Endometrium (tissue), 2 donors: Measurements from ENCODE around the gene GSN.

Experiments
- FAIRE-seq: peaks from 2 replicates; lab custom pipeline; 2012; peaks lifted over from hg19 to GRCh38; lab: Jason Lieb, UNC
- donor health status: control.
- donor health status: control.

GSN gene

GRCh38 chr9:121246821-121247561, 21.0 kb upstream of the GSN start:
- no peak for FAIRE-seq

- no peak for FAIRE-seq
Measured at GRCh38 chr9:121249563-121249962, 18.4 kb upstream of the GSN start.

GRCh38 chr9:121252104-121252851, 15.7 kb upstream of the GSN start:
- no peak for FAIRE-seq

GRCh38 chr9:121253162-121253561, 14.8 kb upstream of the GSN start:
- FAIRE-seq = no peak

- FAIRE-seq = no peak
Measured at GRCh38 chr9:121253821-121254501, 14.0 kb upstream of the GSN start.

GRCh38 chr9:121259498-121259897, 8.5 kb upstream of the GSN start:
- no peak for FAIRE-seq

GRCh38 chr9:121259935-121260334, 8.0 kb upstream of the GSN start:
- FAIRE-seq = no peak

GRCh38 chr9:121260457-121261106, 7.4 kb upstream of the GSN start:
- no peak for FAIRE-seq

GRCh38 chr9:121261107-121261460, 6.9 kb upstream of the GSN start:
- FAIRE-seq = no peak

GRCh38 chr9:121261755-121262154, 6.2 kb upstream of the GSN start:
- no peak for FAIRE-seq

GRCh38 chr9:121262423-121262822, 5.5 kb upstream of the GSN start:
- FAIRE-seq = no peak

GRCh38 chr9:121262953-121263352, 5.0 kb upstream of the GSN start:
- FAIRE-seq = no peak

- no peak for FAIRE-seq
Measured at GRCh38 chr9:121266356-121266755, 1.6 kb upstream of the GSN start.

GRCh38 chr9:121266906-121267650, 884 bp upstream of the GSN start:
- no peak for FAIRE-seq

GRCh38 chr9:121268598-121268850, 562 bp downstream of the GSN start:
- no peak for FAIRE-seq

GRCh38 chr9:121268851-121269641, 1.1 kb downstream of the GSN start:
- FAIRE-seq = no peak

GRCh38 chr9:121269642-121270254, 1.8 kb downstream of the GSN start:
- no peak for FAIRE-seq

- FAIRE-seq = no peak
Measured at GRCh38 chr9:121271368-121272341, 3.7 kb downstream of the GSN start.

GRCh38 chr9:121272401-121272948, 4.5 kb downstream of the GSN start:
- FAIRE-seq = no peak
